SHP77 (cell line): ENCODE measurements around the gene CLDND2.

Source experiments
- DNase-seq, 2 experiments: peaks; one replicate each; lab custom pipeline; 2025; lab: John Stamatoyannopoulos, UW

CLDND2 gene

GRCh38 chr19:51354742-51355148 is 14.1 kb downstream of the CLDND2 start:
- no peak for DNase-seq

GRCh38 chr19:51354103-51354741 is 14.6 kb downstream of the CLDND2 start:
- DNase-seq = no peak

- DNase-seq = no peak
These were observed 15.9 kb downstream of the CLDND2 start for GRCh38 chr19:51352783-51353360.

GRCh38 chr19:51351266-51351990 is 17.4 kb downstream of the CLDND2 start:
- DNase-seq = no peak

- DNase-seq = no peak
These were observed 21.4 kb downstream of the CLDND2 start for GRCh38 chr19:51347209-51347928.

- no peak for DNase-seq
These were observed 22.1 kb downstream of the CLDND2 start for GRCh38 chr19:51346742-51347141.

- no peak for DNase-seq
These were observed 23.7 kb downstream of the CLDND2 start for GRCh38 chr19:51345076-51345620.

- DNase-seq = no peak
These were observed 25.9 kb downstream of the CLDND2 start for GRCh38 chr19:51342631-51343569.

- DNase-seq = no peak
These were observed 26.7 kb downstream of the CLDND2 start, which contains the start of gene VSIG10L for GRCh38 chr19:51341976-51342580. TSS of gene VSIG10L (minus strand) at chr19:51342139. CDS start at chr19:51342124, 15 bp downstream.

- DNase-seq = no peak
These were observed 27.7 kb downstream of the CLDND2 start for GRCh38 chr19:51341066-51341465.

GRCh38 chr19:51339687-51340656 is 28.8 kb downstream of the CLDND2 start:
- DNase-seq = peak; percentile 84 to 89

- no peak for DNase-seq
These were observed 29.5 kb downstream of the CLDND2 start for GRCh38 chr19:51339313-51339686.

GRCh38 chr19:51338563-51339312 is 30.1 kb downstream of the CLDND2 start:
- DNase-seq = peak; percentile 50 to 73

GRCh38 chr19:51337861-51338562 is 30.8 kb downstream of the CLDND2 start:
- no peak for DNase-seq

- DNase-seq = no peak
These were observed 31.5 kb downstream of the CLDND2 start for GRCh38 chr19:51337141-51337860.

- DNase-seq = peak; percentile 52 to 75
These were observed 34.9 kb downstream of the CLDND2 start for GRCh38 chr19:51333836-51334460.

GRCh38 chr19:51331716-51332115 is 37.1 kb downstream of the CLDND2 start:
- no peak for DNase-seq
